GM23338 (cell line): Measurements from ENCODE around the gene ABCC9. TPM values are rescaled to one million over a fixed set of nuclear protein-coding genes. Genes with fewer than 3 reads are reported as not detected.

Experiments used
- ATAC-seq: fragments of 200-7000 bp; cut with Tn5 transposase; 3 replicates; pipeline ENCODE4 v1.9.1; 2020
- DNase-seq: peaks from one replicate; pipeline ENCODE4 v3.0.0-alpha.2; 2015; ENCODE audit warnings: low spot score
- H2AFZ ChIP-seq: fragments of 200-600 bp; sonication (generic); 2 replicates; pipeline ENCODE4 v1.8.0; 2016; ENCODE audit warnings: antibody characterized with exemption, mild to moderate bottlenecking, moderate library complexity
- H3F3A ChIP-seq: fragments of 200-600 bp; sonication (generic); replicated peaks from 2 replicates; pipeline ENCODE4 v1.8.0; 2017; ENCODE audit warnings: antibody characterized with exemption, mixed run types, low read depth
- H3K27ac ChIP-seq: fragments of 200-600 bp; sonication (generic); 2 replicates; pipeline ENCODE4 v1.6.1; 2016; ENCODE audit warnings: low read depth
- H3K27me3 ChIP-seq: fragments of 200-600 bp; sonication (generic); 2 replicates; pipeline ENCODE4 v1.8.0; 2016; ENCODE audit warnings: mild to moderate bottlenecking, mixed run types, moderate library complexity; ENCODE audit not compliant: insufficient read depth
- H3K36me3 ChIP-seq: fragments of 200-600 bp; sonication (generic); 2 replicates; pipeline ENCODE4 v1.8.0; 2016; ENCODE audit warnings: mild to moderate bottlenecking; ENCODE audit not compliant: insufficient read depth
- H3K4me1 ChIP-seq: fragments of 200-600 bp; sonication (generic); 2 replicates; pipeline ENCODE4 v1.8.0; 2016; ENCODE audit warnings: mild to moderate bottlenecking, moderate library complexity; ENCODE audit not compliant: insufficient read depth
- H3K4me2 ChIP-seq: fragments of 200-600 bp; sonication (generic); 2 replicates; pipeline ENCODE4 v1.7.1; 2017; ENCODE audit warnings: mixed run types
- H3K4me3 ChIP-seq: fragments of 200-600 bp; sonication (generic); 2 replicates; pipeline ENCODE4 v1.6.1; 2016; ENCODE audit warnings: mixed run types
- H3K79me2 ChIP-seq: fragments of 200-600 bp; sonication (generic); replicated peaks from 2 replicates; pipeline ENCODE4 v1.8.0; 2017; ENCODE audit warnings: mild to moderate bottlenecking; ENCODE audit not compliant: insufficient read depth
- H3K9me2 ChIP-seq: fragments of 200-600 bp; sonication (generic); 2 replicates; pipeline ENCODE4 v1.8.0; 2017; ENCODE audit not compliant: insufficient read depth
- H4K20me1 ChIP-seq: fragments of 200-600 bp; sonication (generic); replicated peaks from 2 replicates; pipeline ENCODE4 v1.8.0; 2017; ENCODE audit warnings: mild to moderate bottlenecking; ENCODE audit not compliant: insufficient read depth
- H3K27ac Mint-ChIP-seq: 2 replicates; pipeline ENCODE4 v1.8.0; 2020; ENCODE audit warnings: inconsistent platforms, mild to moderate bottlenecking, moderate library complexity, mixed read lengths
- H3K27me3 Mint-ChIP-seq: 3 replicates; pipeline ENCODE4 v1.8.0; 2022; ENCODE audit warnings: low read depth, mild to moderate bottlenecking, moderate library complexity, mixed read lengths, inconsistent platforms; ENCODE audit not compliant: insufficient read depth, poor library complexity
- H3K36me3 Mint-ChIP-seq: 3 replicates; pipeline ENCODE4 v1.8.0; 2021; ENCODE audit warnings: low read depth, mild to moderate bottlenecking, inconsistent platforms, moderate library complexity, mixed read lengths
- H3K4me1 Mint-ChIP-seq: 3 replicates; pipeline ENCODE4 v1.8.0; 2020; ENCODE audit warnings: mild to moderate bottlenecking, inconsistent platforms, mixed read lengths
- H3K4me3 Mint-ChIP-seq: 3 replicates; pipeline ENCODE4 v1.8.0; 2021; ENCODE audit warnings: moderate library complexity, mild to moderate bottlenecking, inconsistent platforms, mixed read lengths
- H3K9me3 Mint-ChIP-seq: 3 replicates; pipeline ENCODE4 v1.8.0; 2020; ENCODE audit warnings: moderate library complexity, mild to moderate bottlenecking, inconsistent platforms, mixed read lengths
- CREB1 ChIP-seq: fragments of 250-450 bp; sonication (Bioruptor Pico); IDR thresholded peaks from 2 replicates; pipeline ENCODE4 v1.5.0; 2020; ENCODE audit warnings: low read depth, mild to moderate bottlenecking, moderate library complexity
- CTCF ChIP-seq, 2 experiments: fragments of 200-600 bp in 1 of 2; sonication (generic) in 1 of 2; conservative IDR thresholded peaks; 2 replicates each; pipeline versions ENCODE4 v1.5.1 to v1.6.1; 2016 to 2017; ENCODE audit warnings: antibody characterized with exemption in 2 of 2, low read depth in 2 of 2, mild to moderate bottlenecking in 2 of 2, moderate library complexity in 1 of 2
- ETS1 ChIP-seq: IDR thresholded peaks from 2 replicates; pipeline ENCODE4 v1.6.1; 2016; ENCODE audit warnings: antibody characterized with exemption
- EZH2 ChIP-seq: fragments of 200-600 bp; sonication (generic); IDR thresholded peaks from one replicate; pipeline ENCODE4 v1.8.0; 2017; ENCODE audit warnings: antibody characterized with exemption, mild to moderate bottlenecking, low read depth; ENCODE audit not compliant: unreplicated experiment
- EZH2phosphoT487 ChIP-seq: fragments of 200-600 bp; sonication (generic); IDR thresholded peaks from one replicate; pipeline ENCODE4 v1.8.1; 2018; ENCODE audit warnings: antibody characterized with exemption; ENCODE audit not compliant: unreplicated experiment
- JUNB ChIP-seq: IDR thresholded peaks from one replicate; pipeline ENCODE4 v1.6.1; 2016; ENCODE audit warnings: antibody characterized with exemption; ENCODE audit not compliant: unreplicated experiment
- NANOG ChIP-seq: IDR thresholded peaks from 2 replicates; pipeline ENCODE4 v1.6.1; 2016; ENCODE audit warnings: antibody characterized with exemption, borderline replicate concordance
- POLR2AphosphoS5 ChIP-seq: IDR thresholded peaks from 2 replicates; pipeline ENCODE4 v1.6.1; 2016; ENCODE audit warnings: antibody characterized with exemption, low read depth
- REST ChIP-seq: IDR thresholded peaks from one replicate; pipeline ENCODE4 v1.6.1; 2018; ENCODE audit warnings: antibody characterized with exemption; ENCODE audit not compliant: unreplicated experiment
- STAT1 ChIP-seq: IDR thresholded peaks from one replicate; pipeline ENCODE4 v1.6.1; 2016; ENCODE audit warnings: antibody characterized with exemption; ENCODE audit not compliant: unreplicated experiment
- ZNF114 ChIP-seq: fragments of 250-450 bp; sonication (Bioruptor Pico); IDR thresholded peaks from 2 replicates; pipeline ENCODE4 v1.5.0; 2020; ENCODE audit warnings: mild to moderate bottlenecking, moderate library complexity
- ZNF331 ChIP-seq: fragments of 250-450 bp; sonication (Bioruptor Pico); IDR thresholded peaks from 2 replicates; pipeline ENCODE4 v1.5.0; 2020; ENCODE audit warnings: low read depth, mild to moderate bottlenecking, moderate library complexity
- ZNF462 ChIP-seq: fragments of 250-450 bp; sonication (Bioruptor Pico); IDR thresholded peaks from 2 replicates; pipeline ENCODE4 v1.5.0; 2020; ENCODE audit warnings: mild to moderate bottlenecking, moderate library complexity
- polyA plus RNA-seq: library from polyadenylated mRNA; unstranded; fragments of >200 nt; fragmentation: Nextera tagmentation; extraction: Ambion mirVana; gene quantifications from 2 replicates; pipeline ENCODE4 v1.2.1, GENCODE V29; 2016
- total RNA-seq: library from RNA; depleted of rRNA; stranded (reverse); fragments of >200 nt; shearing (Covaris generic); gene quantifications from 2 replicates; pipeline ENCODE4 v1.2.3, GENCODE V29; 2014

Gene ABCC9
- total and polyA plus RNA-seq, 2 experiments from 2014 or later, result not detected

GRCh38 chr12:21806255-21806654 is 135.0 kb downstream of the ABCC9 start:
- no peaks in the 10 kb centered on the region for H3K4me1 Mint-ChIP-seq

More at GRCh38 chr12:21806255-21806654, 135.0 kb downstream of the ABCC9 start:
- H3K9me3 Mint-ChIP-seq, result no peaks in the 10 kb centered on the region
- Histone ChIP-seq H3K9me2 (no peaks in the 10 kb centered on the region), H3K4me3 (no peak overlapping the region), H3K4me2 (no peak overlapping the region), H3K79me2 (no peaks in the 10 kb centered on the region), H3K36me3 (no peaks in the 10 kb centered on the region), H4K20me1 (no peaks in the 10 kb centered on the region), H3K27ac (no peak overlapping the region), H3K4me1 (no peaks in the 10 kb centered on the region), H3K27me3 (no peaks in the 10 kb centered on the region), H3F3A (no peaks in the 10 kb centered on the region), H2AFZ (no peak overlapping the region)
- TF ChIP-seq JUNB, result no peak
- TF ChIP-seq NANOG, result no peak
- no peak for TF ChIP-seq EZH2phosphoT487
- TF ChIP-seq ETS1, result no peak
- TF ChIP-seq ZNF114 (CRISPR knock-in tag), result no peak
- TF ChIP-seq POLR2AphosphoS5, result no peak
- no peak for TF ChIP-seq CTCF (conservative IDR thresholded peaks at IDR 0.05; ENCODE audit: low read depth in 2 of 2)
- TF ChIP-seq REST, result no peak
- TF ChIP-seq EZH2, result no peak
- TF ChIP-seq CREB1 (CRISPR knock-in tag), result no peak
- TF ChIP-seq ZNF462 (CRISPR knock-in tag), result no peak
- TF ChIP-seq ZNF331, result no peak
- no peak for TF ChIP-seq STAT1
- DNase-seq, result no peak
- H3K4me3 Mint-ChIP-seq, result no peak overlapping the region
- H3K36me3 Mint-ChIP-seq, result no peaks in the 10 kb centered on the region
- no peak overlapping the region for H3K27ac Mint-ChIP-seq
- ATAC-seq, result no peak
- peaks cover 2% of the 10 kb centered on the region for H3K27me3 Mint-ChIP-seq
